ENCODE data around the gene BCO1.
"Not testable (repeated sequence)": the region's sequence is repeated elsewhere in the genome, so short reads cannot be mapped to it uniquely, and the experiment has no call there.

Gene BCO1, protein sequence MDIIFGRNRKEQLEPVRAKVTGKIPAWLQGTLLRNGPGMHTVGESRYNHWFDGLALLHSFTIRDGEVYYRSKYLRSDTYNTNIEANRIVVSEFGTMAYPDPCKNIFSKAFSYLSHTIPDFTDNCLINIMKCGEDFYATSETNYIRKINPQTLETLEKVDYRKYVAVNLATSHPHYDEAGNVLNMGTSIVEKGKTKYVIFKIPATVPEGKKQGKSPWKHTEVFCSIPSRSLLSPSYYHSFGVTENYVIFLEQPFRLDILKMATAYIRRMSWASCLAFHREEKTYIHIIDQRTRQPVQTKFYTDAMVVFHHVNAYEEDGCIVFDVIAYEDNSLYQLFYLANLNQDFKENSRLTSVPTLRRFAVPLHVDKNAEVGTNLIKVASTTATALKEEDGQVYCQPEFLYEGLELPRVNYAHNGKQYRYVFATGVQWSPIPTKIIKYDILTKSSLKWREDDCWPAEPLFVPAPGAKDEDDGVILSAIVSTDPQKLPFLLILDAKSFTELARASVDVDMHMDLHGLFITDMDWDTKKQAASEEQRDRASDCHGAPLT

DNA sequence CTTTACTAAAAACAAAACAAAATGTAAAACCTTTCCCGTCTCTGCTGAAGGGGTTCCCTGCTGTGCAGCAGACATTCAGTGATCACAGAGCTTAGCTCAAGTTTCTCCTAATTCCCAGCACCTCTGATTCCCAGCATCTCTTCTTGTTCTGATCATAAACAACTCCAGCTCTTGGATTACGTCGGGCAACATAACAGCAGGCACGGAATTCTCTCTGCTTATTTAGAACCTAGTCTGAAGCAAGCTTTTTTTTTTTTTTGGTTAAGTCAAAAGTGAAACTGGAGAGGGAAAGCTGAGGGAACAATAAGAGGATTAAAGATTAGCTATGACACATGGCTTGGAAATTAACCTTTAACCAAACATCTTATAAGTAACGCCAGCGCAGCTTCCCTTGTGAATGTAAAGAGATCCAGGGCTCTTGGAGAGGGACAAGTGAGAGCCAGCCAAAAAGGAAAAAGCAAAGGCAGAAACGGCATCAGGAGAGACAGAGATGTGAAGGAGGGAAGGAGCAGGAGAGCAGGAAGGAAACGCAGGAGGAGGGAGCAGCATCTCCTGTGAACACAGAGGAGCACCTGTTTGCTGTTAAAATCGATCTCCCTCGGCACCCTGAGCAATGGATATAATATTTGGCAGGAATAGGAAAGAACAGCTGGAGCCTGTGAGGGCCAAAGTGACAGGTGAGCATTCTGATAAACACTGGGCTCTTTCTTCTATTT is at the start of gene BCO1:
TSS of gene BCO1 (plus strand) at position 394 of the 716 bp plus-strand sequence. CDS start at position 614, 220 bp downstream.
- peak; percentile 31 for DNase-seq

DNA sequence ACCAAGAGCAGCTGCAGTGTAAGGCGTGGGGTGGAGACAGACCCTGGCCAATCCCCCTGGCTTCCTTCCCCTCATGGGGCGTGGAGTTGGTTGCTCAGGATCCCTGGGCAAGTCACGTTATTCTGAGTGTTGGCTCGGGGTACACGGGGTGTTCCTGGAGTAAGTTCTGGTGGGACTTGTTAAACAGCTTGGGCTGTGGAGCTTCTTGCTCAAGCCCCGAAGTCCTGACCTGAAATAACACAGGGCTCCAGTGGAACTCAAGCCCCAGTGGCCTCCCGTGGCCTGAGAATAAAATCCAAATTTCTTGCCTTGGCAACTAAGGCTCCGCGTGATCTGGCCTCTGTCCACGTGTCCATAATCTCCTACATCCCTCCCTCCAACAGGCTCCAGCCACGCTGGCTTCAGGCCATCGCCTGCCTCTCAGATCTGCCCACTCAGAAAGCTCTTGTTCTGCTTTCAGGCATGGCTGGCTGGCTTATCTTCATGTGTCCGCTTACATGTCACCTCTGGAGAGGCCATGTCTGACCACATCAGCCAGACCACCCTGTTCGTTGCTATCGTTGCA is 49.3 kb upstream of the BCO1 start:
- peak; percentile 4 for DNase-seq

DNA sequence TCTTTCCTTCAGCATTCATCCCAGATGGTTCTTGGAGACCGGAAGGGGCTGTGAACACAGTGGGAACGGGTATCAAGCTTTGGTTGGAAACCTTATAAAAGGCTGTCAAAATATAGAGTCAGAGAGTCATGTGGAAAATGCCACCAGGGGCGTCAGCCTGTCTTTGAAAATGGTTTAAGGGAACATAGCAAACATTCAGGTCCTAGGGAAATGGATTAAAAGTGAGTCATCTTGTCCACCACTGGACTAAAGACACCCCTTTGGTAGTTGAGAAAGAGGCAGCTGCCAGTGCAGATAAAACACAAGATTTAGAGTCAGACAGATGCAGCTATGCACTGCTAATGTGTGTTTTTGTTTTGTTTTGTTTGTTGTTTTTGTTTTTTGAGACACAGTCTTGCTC is 47.8 kb upstream of the BCO1 start:
- DNase-seq, result no peak

DNA sequence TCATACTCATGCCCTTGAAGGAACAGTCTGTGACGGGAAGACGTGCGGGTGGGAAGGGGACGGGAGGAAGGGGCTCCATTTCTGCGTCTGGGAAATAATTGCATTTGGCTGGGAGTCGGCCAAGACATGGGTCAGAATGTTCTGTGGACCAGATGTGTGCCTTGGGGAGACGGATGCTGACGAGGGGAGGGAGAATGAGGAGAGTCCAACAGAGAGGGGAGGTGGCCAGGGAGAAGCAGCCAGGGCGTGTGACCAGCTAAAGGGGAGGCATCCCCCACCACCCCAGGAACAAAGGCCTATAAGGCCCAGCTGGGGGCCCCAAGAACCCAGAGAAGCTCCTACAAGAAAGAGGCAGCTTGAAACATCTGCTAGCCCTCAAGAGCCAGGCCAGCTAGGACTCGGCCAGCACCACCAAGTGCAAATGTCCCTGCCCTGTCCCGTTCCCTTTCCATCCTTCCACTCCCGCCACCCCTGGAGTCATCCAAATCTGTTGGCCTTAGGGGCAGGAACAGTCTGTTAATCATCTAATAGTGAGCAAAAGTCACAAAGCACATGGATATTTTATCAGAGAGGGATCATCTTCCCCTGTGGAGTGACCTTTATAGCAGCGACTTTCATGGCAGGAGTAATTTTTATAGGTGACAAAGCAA is 42.5 kb upstream of the BCO1 start:
- DNase-seq, result no peak

DNA sequence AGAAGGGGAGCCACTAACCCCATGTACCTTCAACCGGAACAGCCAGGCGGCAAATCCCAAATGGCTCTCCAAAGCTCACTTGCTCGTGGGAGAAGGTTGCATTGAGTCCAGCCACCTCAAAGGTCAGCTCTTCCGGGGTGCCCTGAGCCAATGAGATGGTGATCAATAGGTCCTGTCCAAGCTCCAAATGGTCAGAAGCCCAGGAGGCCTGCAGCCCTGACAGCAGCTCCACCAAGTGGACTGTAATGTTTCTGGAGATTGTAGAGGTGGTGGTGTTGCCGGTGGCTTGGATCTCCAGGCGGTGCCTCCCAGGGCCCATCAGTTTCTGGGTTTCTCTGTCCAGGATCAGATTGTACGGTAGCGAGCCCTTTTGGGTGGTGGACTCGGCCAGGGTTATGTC is 39.9 kb upstream of the BCO1 start:
- DNase-seq, result no peak

DNA sequence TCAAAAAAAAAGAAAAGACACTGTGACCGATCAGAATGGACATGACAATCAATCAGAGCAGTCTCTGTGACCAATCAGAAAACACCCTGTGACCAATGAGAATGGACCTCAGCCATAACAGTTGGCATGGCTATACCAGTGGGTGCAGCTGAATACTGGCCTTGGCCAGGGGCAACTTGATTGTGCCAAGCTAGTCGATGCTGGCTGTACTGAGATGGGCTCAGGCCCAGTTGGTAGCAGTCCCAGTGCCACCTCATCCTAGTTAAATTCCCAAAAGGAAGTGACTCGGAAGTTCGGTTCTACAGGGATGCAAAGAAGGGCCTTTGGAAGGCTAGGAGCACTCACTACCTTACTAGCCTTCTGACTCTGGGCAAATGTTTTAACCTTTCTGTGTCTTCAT is 37.2 kb upstream of the BCO1 start:
- DNase-seq, result no peak

DNA sequence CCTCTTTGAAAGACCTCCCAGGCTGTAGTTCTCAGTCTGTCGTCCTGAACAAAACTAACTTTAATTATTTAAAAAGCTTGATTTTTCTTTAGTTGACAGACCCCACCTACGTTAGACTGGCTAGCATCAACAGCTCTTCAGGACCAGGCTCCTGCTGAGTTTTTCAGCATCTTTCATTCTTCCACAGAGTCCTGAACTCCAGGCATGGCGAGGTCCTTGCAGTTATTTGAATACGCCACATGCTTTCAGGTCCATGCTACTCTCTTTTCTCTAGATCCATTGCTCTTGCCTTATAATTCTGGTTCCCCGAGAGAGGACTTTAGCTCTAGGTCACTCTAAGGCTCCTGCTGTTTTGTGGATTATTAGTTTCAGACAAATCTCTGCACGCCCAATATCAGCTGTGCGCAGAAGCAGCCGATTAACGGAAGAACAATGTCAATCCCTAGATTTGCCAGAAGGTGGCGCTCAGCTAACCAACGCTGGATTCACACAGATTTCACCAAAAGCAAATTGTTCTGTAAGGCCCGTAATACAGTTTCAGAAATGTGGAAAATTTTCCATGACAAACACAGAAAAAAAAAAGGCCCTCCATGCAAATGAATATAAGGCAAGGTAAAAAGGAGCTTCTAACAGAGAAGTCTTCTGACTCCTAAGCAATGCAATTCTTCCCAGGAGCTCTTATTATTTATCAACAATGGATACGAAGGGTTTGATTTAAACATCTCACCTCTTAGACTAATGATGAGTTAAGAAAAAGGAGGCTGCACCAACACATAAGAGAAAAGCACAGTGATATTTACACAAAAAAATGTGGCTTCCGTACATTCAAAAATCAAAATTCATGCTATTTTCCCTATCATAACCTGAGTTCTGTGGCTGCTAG is 33.5 kb upstream of the BCO1 start:
- peak; percentile 2 for DNase-seq

DNA sequence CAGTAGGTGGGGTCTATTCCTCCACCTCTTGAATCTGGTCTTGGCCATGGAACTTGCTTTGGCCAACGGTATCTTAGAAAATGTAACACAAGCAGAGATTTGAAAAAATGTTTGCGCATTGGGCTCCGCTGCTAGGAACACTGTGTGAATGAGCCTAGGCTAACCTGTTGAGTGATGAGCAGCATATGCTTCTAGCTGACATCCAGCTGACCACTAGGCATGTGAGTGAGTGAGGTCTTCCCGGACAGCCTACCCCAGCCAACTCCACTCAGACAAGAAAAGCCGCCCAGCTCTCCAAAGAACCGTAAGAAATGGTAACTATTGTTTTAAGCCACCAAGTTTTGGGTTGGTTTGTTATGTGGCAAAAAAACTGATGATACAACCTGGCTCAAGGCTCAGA is 31.4 kb upstream of the BCO1 start:
- DNase-seq, result no peak

DNA sequence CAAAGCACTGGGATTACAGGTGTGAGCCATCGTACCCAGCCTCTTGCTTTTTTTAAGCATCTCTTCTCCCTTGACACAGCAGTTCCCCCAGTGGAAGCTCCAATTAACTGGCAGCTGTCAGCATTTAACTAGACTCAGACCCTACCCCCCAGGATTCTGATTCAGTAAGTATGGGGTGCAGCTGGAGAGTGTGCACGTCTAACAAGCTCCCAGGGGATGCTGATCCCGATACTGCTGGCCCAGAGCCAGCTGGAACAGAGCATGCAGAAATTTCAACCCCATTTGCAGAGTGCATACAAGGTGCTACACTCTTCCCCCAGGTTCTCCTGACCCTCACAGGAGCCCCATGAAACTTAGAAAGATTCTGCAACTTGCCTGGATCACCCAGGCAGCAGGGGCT is 27.7 kb upstream of the BCO1 start:
- no peak for DNase-seq

DNA sequence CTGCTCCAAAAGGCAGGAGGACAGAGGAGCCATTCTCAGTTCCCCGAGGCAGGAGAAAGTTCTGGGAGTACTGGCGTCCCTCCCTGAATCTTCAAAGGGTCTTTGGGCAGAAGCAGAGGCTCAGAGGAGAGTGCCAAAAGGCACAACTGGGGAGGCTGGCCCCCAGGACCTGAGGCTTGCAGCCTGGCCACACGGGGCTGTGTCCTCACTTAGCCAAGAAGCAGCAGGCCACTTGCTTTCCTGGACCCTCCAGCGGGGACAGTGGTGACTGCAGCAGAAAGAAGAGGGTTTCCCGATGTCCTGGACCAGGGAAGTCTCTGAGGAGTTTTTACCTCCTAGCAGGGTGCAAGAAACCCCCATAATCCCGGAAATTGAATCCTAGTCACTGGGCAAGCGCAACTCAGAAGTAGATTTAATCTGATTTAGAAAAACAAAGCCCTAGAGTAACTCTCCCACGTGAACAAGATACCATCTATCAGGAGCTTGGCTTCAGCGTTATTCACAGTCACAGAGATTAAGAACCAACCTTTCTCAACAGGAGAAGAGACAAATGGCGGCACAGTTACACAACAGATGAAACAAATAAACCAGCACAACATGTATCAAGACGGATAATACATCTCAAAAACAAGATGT is 25.5 kb upstream of the BCO1 start:
- no peak for DNase-seq

DNA sequence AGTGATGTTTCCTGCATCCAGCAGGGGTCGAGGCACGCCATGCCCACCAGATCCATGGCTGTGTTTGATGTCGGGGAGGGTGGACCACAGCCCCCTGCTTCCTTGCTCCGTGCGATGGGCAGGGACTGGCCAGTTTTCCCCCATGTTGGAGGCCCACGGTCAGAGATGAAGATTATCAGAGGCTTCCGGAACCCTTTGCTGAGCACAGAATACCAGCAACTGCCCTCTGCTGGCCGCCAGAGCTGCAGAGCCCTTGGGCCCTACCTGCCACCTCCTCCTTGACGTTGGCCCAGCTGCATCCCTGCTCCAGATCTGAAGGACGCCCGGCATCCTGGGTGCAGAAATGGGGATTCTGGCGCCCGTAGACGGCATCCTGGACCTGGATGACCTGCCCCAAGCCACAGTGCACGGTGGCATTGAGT is 23.7 kb upstream of the BCO1 start:
- DNase-seq, result no peak

DNA sequence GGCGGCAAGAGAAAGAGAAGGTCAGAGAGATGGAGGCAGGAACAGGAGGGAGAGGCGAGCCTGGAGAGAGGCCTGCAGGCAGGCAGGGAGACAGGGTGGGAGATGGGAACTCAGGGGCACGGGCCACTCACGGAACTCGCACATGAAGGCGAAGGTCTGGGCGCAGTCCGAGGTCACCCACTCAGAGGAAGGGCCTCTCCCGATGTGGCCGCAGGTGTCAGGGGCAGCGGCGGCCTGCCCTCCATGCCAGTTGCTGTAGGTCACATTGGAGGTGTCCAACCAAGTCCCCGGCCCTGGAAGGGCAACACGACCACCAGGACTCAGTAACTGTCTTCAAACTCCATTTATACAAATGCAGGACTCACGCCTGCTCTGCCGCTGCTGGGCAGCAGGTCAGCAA is 22.4 kb upstream of the BCO1 start:
- DNase-seq, result no peak

DNA sequence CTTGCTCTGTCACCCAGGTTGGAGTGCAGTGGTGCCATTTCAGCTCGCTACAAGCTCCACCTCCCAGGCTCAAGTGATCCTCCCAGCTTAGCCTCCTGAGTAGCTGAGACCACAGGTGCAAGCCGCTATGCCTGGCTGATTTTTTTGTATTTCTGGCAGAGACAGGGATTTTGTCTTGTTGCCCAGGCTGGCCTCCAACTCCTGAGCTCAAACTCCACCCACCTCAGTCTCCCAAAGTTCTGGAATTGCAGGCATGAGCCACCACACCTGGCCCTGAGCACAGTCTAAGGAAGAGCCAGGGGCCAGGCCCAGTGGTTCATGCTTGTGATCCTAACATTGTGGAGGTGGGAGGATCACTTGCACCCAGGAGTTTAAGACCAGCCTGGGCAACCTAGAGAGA is 21.8 kb upstream of the BCO1 start:
- DNase-seq, result no peak

DNA sequence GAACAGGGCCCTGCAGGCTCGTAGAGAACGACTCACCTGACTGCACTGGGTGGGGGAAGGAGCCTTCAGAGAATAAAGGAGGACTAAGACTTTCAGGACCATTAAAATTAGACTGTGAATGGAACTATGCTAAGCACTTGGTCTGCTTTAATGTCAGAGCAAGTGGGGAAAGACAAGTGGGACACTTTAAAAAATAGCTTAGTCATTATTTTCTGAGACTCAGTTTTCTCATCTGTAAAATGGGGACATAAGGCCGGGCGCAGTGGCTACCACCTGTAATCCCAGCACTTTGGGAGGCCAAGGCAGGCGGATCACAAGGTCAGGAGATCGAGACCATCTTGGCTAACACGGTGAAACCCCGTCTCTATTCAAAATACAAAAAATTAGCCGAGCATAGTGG is 19.3 kb upstream of the BCO1 start:
- DNase-seq, result no peak

DNA sequence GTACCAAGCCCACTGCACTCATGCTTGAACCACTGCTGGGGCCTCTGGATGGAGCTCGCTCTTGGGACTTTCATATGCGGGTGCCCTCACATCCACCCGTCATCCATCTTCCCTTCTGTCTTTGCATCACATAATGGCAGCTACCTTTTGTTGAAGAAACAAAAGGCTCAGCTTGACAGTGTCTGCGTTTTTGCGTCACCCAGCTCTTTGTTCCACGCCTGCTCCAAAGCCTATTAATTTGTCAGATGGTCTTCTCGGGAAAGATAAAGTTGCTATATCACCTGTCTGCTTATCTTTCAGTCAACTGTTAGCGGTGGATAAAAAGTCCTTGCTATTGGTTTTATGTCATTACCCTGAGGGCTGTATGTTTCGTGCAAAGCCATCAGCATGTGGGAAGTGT is 18.1 kb upstream of the BCO1 start:
- DNase-seq, result no peak

DNA sequence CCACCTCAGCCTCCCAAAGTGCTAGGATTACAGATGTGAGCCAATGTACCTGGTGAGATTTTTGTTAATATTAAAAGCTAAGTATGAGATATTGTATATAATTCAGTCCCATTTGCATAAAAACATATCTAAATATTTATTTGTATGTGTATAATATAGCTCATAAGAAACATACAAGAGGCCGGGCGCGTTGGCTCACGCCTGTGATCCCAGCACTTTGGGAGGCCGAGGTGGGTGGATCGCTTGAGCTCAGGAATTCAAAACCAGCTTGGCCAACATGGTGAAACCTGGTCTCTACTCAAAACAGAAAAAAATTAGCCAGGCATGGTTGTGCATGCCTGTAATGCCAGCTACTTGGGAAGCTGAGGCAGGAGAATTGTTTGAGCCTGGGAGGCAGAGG is 16.8 kb upstream of the BCO1 start:
- DNase-seq, result no peak

DNA sequence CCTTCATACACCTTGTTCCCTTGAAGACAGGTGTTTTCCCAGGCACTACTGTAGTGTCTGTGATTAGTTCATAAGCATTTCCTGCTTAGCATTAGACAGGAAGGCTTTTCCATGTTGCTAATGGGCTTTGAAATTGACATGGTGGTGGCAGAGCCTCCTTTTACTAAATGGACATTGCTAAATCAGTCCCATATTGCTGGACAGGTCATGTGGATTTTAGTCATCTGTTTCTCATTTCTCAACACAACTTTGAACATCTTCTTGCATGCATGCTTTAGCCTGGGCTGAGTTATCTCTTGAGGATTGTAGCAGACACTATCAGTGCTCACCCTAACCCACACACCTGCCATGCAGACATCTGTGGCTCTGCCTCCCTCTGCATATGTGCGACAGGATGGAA is 13.7 kb upstream of the BCO1 start:
- DNase-seq, result no peak

DNA sequence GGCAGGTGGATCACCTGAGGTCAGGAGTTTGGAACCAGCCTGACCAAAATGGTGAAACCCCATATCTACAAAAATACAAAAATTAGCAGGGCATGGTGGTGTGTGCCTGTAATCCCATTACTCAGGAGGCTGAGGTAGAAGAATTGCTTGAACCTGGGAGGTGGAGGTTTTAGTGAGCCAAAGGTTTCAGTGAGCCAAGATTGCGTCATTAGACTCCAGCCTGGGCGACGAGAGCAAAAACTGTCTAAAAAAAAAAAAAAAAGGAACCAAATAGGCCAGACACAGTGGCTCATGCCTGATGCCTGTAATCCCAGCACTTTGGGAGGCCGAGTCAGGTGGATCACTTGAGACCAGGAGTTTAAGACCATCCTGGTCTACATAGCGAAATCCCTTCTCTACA is 12.8 kb upstream of the BCO1 start:
- not testable (repeated sequence) for DNase-seq

DNA sequence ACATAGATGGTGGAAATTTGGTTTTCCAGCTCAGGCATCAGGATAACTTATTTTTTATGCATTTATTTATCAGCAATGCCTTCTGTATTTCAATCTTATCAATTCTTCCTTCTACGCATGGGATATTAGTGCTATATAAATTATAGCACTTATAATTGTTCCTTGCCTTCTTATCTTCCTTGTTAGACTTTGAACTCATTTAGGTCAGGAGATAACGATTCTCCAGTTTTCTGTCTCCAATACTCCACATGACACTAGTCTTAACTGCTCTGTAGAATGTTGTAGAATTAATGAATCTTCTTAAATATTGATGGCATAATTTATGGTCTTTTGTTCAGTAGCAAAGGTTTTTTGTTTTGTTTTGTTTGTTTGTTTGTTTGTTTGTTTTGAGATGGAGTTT is 10.7 kb upstream of the BCO1 start:
- no peak for DNase-seq

DNA sequence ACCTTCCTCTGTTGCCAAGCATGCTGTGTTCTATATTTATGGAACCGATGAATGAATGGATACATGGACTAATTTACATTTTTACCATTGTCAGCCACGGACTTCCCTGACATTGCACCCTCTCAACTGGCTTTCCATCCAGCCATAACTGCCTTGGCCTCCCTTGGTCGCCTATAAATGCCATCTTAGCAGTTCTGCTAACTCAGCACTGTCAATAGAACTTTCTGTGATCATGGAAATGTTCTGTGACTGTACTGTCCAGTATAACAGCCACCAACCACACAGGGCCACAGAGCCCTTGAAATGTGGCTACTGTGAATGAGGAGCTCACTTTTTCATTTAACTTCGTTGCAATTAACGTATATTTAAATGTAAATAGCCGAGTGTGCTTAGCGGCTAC is 8.7 kb upstream of the BCO1 start:
- no peak for DNase-seq

DNA sequence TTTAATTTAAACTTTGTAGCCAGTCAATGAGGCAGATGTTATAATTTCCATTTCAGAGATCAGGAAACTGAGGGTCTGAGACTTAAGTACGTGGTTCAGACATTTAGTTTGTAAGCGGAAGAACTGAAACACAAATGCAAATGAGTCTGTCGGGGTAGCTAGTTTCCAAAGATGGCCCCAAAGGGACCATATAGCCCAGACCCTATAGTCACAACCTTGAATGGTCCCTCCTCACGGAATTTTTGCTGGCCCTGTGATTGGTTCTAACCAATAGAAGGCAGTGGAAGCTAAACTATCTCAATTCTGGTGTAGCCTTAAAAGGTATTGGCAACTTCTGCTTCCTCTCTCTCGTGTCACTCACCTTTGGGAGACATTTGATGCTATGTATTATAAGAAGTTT is 7.5 kb upstream of the BCO1 start:
- DNase-seq, result no peak

Data from DMS79 treated with DMSO at 0.1 percent for 48 hours (cell line).